HepG2 (cell line): Measurements from ENCODE around the gene SH2D6. TPM values are rescaled to one million over a fixed set of nuclear protein-coding genes. Genes with fewer than 3 reads are reported as not detected.

Experiments
- FOXJ3 ChIP-seq: sonication (generic); formaldehyde crosslinking; IDR thresholded peaks from 2 replicates; pipeline ENCODE4 v1.4.0; 2020; ENCODE audit warnings: missing genetic modification reagents, mild to moderate bottlenecking, borderline replicate concordance
- GATAD2A ChIP-seq: IDR thresholded peaks from 2 replicates; pipeline ENCODE4 v1.6.1; 2016
- KLF15 ChIP-seq: sonication (generic); formaldehyde crosslinking; IDR thresholded peaks from 2 replicates; pipeline ENCODE4 v1.8.1; 2023; ENCODE audit warnings: borderline replicate concordance, mild to moderate bottlenecking, inconsistent platforms, missing genetic modification reagents, mixed read lengths
- MAF1 ChIP-seq: sonication (generic); formaldehyde crosslinking; IDR thresholded peaks from 2 replicates; pipeline ENCODE4 v1.5.0; 2020; ENCODE audit warnings: missing genetic modification reagents, borderline replicate concordance
- NFYB ChIP-seq: sonication (generic); formaldehyde crosslinking; IDR thresholded peaks from 2 replicates; pipeline ENCODE4 v1.4.0; 2020; ENCODE audit warnings: missing genetic modification reagents
- NFYC ChIP-seq: IDR thresholded peaks from 2 replicates; pipeline ENCODE4 v1.6.1; 2016; ENCODE audit warnings: missing genetic modification reagents, missing compliant biosample characterization
- RXRA ChIP-seq: sonication (generic); formaldehyde crosslinking; IDR thresholded peaks from 2 replicates; pipeline ENCODE4 v1.5.1; 2020; ENCODE audit warnings: missing genetic modification reagents
- TCF7 ChIP-seq: sonication (generic); IDR thresholded peaks from 2 replicates; pipeline ENCODE4 v1.6.1; 2016; ENCODE audit warnings: antibody characterized with exemption, low read depth
- U2AF1 ChIP-seq: fragments of 200-400 bp; formaldehyde crosslinking; optimal IDR thresholded peaks from 2 replicates; pipeline ENCODE3; 2017; ENCODE audit warnings: mild to moderate bottlenecking, low read depth, low read length
- ZFP41 ChIP-seq: sonication (generic); formaldehyde crosslinking; IDR thresholded peaks from 2 replicates; pipeline ENCODE4 v1.4.0; 2020; ENCODE audit warnings: mild to moderate bottlenecking, missing genetic modification reagents, borderline replicate concordance
- ZNF598 ChIP-seq: sonication (generic); formaldehyde crosslinking; IDR thresholded peaks from 2 replicates; pipeline ENCODE4 v1.5.1; 2020; ENCODE audit warnings: mild to moderate bottlenecking, missing genetic modification reagents, borderline replicate concordance
- ZNF660 ChIP-seq: sonication (generic); formaldehyde crosslinking; IDR thresholded peaks from 2 replicates; pipeline ENCODE4 v1.5.1; 2020; ENCODE audit warnings: mild to moderate bottlenecking, low read depth, missing genetic modification reagents, borderline replicate concordance
- ZNF703 ChIP-seq: sonication (generic); formaldehyde crosslinking; IDR thresholded peaks from 2 replicates; pipeline ENCODE4 v1.5.1; 2020; ENCODE audit warnings: missing genetic modification reagents, mild to moderate bottlenecking, moderate library complexity, borderline replicate concordance
- ZZZ3 ChIP-seq: sonication (generic); formaldehyde crosslinking; IDR thresholded peaks from 2 replicates; pipeline ENCODE4 v1.4.0; 2020; ENCODE audit warnings: missing genetic modification reagents, mild to moderate bottlenecking, borderline replicate concordance
- polyA plus RNA-seq, 8 experiments: library from polyadenylated mRNA; depleted of rRNA in 3 of 8; stranded (reverse) in 7 of 8; unstranded in 1 of 8; fragments of >200 nt; fragmentation: Illumina TruSeq in 4 of 8; extraction: Trizol in 4 of 8; gene quantifications; 2 replicates each; pipeline versions ENCODE4 v1.2.1 to v1.2.3, GENCODE V29; 2011 to 2016; ENCODE audit warnings: low read depth in 4 of 8, missing spikeins in 1 of 8, mixed read lengths in 1 of 8; ENCODE audit not compliant: insufficient read depth in 1 of 8
- total RNA-seq, 5 experiments: library from RNA; depleted of rRNA; stranded (reverse); fragments of >200 nt; fragmentation: Illumina TruSeq; extraction: Trizol; gene quantifications; 2 replicates each; pipeline ENCODE4 v1.2.3, GENCODE V29; 2016; ENCODE audit warnings: low read depth in 1 of 5
- TF ChIP-seq, protein P1 (sequence below): IDR thresholded peaks from 2 replicates; pipeline ENCODE4 v1.4.0; 2020; ENCODE audit warnings: mild to moderate bottlenecking, missing genetic modification reagents
- TF ChIP-seq, protein P2 (sequence below): sonication (generic); formaldehyde crosslinking; IDR thresholded peaks from 2 replicates; pipeline ENCODE4 v1.5.0; 2020; ENCODE audit warnings: missing genetic modification reagents
- TF ChIP-seq, protein P3 (sequence below): sonication (generic); formaldehyde crosslinking; IDR thresholded peaks from 2 replicates; pipeline ENCODE4 v1.8.0; 2022; ENCODE audit warnings: missing genetic modification reagents, mild to moderate bottlenecking, inconsistent platforms, borderline replicate concordance
- TF ChIP-seq, protein P4 (sequence below): sonication (generic); formaldehyde crosslinking; IDR thresholded peaks from 2 replicates; pipeline ENCODE4 v1.5.0; 2020; ENCODE audit warnings: missing genetic modification reagents
- TF ChIP-seq, protein P5 (sequence below): sonication (generic); formaldehyde crosslinking; IDR thresholded peaks from 2 replicates; pipeline ENCODE4 v1.4.0; 2020; ENCODE audit warnings: missing genetic modification reagents, mild to moderate bottlenecking, borderline replicate concordance

Gene SH2D6
- total and polyA plus RNA-seq, 2 of the 13 experiments (the other 11 are each of a cell fraction or from before 2014, with no cell fraction given) = 0.11 to 0.26 TPM

DNA sequence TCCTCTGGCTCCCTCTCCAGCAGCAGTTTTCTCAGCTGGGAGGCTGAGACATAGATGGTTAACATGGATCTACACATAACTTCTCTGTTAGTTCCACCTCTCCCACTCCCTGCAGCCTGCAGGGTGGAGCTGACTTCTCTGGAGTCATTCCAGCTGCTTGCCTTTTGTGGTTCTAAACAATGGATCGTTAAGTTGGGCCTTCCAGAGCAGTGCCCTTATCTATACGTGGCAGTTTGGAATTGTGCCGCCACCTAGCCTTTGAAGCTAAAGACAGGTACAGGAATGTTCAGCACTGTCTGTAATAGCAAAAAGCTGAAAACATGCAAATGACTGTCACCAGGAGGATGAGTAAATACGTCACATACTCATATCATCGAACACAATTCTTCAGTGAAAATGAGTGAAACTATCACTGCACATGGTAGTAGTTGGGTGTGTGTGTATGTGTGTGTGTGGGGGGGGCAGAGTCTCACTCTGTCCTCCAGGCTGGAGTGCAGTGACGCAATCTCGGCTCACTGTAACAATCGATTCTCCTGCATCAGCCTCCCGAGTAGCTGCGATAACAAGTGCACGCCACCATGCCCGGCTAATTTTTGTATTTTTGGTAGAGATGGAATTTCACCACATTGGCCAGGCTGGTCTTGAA is 50.3 kb downstream of the SH2D6 start (continued):
- TF ChIP-seq RXRA = peak; percentile 32; the same call in 1 of the 2 replicates
- no peak for TF ChIP-seq ZNF598 (CRISPR knock-in tag)
- TF ChIP-seq, protein P1, sequence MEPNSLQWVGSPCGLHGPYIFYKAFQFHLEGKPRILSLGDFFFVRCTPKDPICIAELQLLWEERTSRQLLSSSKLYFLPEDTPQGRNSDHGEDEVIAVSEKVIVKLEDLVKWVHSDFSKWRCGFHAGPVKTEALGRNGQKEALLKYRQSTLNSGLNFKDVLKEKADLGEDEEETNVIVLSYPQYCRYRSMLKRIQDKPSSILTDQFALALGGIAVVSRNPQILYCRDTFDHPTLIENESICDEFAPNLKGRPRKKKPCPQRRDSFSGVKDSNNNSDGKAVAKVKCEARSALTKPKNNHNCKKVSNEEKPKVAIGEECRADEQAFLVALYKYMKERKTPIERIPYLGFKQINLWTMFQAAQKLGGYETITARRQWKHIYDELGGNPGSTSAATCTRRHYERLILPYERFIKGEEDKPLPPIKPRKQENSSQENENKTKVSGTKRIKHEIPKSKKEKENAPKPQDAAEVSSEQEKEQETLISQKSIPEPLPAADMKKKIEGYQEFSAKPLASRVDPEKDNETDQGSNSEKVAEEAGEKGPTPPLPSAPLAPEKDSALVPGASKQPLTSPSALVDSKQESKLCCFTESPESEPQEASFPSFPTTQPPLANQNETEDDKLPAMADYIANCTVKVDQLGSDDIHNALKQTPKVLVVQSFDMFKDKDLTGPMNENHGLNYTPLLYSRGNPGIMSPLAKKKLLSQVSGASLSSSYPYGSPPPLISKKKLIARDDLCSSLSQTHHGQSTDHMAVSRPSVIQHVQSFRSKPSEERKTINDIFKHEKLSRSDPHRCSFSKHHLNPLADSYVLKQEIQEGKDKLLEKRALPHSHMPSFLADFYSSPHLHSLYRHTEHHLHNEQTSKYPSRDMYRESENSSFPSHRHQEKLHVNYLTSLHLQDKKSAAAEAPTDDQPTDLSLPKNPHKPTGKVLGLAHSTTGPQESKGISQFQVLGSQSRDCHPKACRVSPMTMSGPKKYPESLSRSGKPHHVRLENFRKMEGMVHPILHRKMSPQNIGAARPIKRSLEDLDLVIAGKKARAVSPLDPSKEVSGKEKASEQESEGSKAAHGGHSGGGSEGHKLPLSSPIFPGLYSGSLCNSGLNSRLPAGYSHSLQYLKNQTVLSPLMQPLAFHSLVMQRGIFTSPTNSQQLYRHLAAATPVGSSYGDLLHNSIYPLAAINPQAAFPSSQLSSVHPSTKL (CRISPR knock-in tag) = peak; percentile 70
- peak; percentile 37; the same call in 1 of the 2 replicates for TF ChIP-seq FOXJ3
- TF ChIP-seq NFYB (CRISPR knock-in tag) = no peak
- TF ChIP-seq NFYC = no peak
- no peak for TF ChIP-seq ZZZ3 (CRISPR knock-in tag)
- TF ChIP-seq, protein P2, sequence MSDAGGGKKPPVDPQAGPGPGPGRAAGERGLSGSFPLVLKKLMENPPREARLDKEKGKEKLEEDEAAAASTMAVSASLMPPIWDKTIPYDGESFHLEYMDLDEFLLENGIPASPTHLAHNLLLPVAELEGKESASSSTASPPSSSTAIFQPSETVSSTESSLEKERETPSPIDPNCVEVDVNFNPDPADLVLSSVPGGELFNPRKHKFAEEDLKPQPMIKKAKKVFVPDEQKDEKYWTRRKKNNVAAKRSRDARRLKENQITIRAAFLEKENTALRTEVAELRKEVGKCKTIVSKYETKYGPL (CRISPR knock-in tag) = no peak
- TF ChIP-seq, protein P3, sequence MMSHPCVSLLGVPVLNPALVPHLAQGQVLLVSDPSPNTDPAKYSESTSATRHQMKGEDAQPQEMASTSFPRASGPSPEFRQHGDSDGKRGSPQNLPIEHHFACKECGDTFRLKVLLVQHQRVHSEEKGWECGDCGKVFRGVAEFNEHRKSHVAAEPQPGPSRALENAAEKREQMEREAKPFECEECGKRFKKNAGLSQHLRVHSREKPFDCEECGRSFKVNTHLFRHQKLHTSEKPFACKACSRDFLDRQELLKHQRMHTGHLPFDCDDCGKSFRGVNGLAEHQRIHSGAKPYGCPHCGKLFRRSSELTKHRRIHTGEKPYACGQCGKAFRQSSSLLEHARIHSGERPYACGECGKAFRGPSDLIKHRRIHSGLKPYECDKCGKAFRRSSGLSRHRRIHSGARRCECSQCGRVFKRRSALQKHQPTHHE (CRISPR knock-in tag) = no peak; the same call in 1 of the 2 replicates
- TF ChIP-seq MAF1 = no peak
- peak; percentile 92 for TF ChIP-seq TCF7
- no peak for TF ChIP-seq ZNF660
- TF ChIP-seq, protein P4, sequence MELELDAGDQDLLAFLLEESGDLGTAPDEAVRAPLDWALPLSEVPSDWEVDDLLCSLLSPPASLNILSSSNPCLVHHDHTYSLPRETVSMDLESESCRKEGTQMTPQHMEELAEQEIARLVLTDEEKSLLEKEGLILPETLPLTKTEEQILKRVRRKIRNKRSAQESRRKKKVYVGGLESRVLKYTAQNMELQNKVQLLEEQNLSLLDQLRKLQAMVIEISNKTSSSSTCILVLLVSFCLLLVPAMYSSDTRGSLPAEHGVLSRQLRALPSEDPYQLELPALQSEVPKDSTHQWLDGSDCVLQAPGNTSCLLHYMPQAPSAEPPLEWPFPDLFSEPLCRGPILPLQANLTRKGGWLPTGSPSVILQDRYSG (CRISPR knock-in tag) = no peak
- TF ChIP-seq GATAD2A (CRISPR knock-in tag) = peak; percentile 79; the same call in 1 of the 2 replicates
- no peak for TF ChIP-seq KLF15
- no peak for TF ChIP-seq ZNF703 (CRISPR knock-in tag)
- no peak for TF ChIP-seq ZFP41 (CRISPR knock-in tag)
- TF ChIP-seq, protein P5, sequence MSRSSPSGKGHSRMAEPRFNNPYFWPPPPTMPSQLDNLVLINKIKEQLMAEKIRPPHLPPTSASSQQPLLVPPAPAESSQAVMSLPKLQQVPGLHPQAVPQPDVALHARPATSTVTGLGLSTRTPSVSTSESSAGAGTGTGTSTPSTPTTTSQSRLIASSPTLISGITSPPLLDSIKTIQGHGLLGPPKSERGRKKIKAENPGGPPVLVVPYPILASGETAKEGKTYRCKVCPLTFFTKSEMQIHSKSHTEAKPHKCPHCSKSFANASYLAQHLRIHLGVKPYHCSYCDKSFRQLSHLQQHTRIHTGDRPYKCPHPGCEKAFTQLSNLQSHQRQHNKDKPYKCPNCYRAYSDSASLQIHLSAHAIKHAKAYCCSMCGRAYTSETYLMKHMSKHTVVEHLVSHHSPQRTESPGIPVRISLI (CRISPR knock-in tag) = peak; percentile 50; the same call in 1 of the 2 replicates
- TF ChIP-seq U2AF1 = no peak
